Cardiac muscle cell (in vitro differentiated cells and primary cell): ENCODE data around the gene STON2. TPM values are rescaled to one million over a fixed set of nuclear protein-coding genes. Genes with fewer than 3 reads are reported as not detected.

Source experiments
- DNase-seq, 2 donors: peaks; one replicate each; pipeline versions ENCODE4 v3.0.0 to v3.0.0-alpha.2; 2010 to 2017; ENCODE audit warnings: low read depth in 1 of 2, low spot score in 1 of 2
- H3K27ac ChIP-seq: fragments of 200-600 bp; sonication (generic); 2 replicates; pipeline ENCODE4 v1.5.1; 2016
- H3K27me3 ChIP-seq: fragments of 200-600 bp; sonication (generic); 2 replicates; pipeline ENCODE4 v1.6.0; 2016; ENCODE audit warnings: control low read depth
- H3K36me3 ChIP-seq: fragments of 200-600 bp; sonication (generic); 2 replicates; pipeline ENCODE4 v1.5.1; 2016; ENCODE audit warnings: control low read depth
- H3K4me1 ChIP-seq: fragments of 200-600 bp; sonication (generic); 2 replicates; pipeline ENCODE4 v1.8.1; 2017; ENCODE audit warnings: low read depth, mild to moderate bottlenecking, mixed run types
- H3K4me3 ChIP-seq: fragments of 200-600 bp; sonication (generic); 2 replicates; pipeline ENCODE4 v1.5.1; 2016; ENCODE audit warnings: mild to moderate bottlenecking
- H3K9me3 ChIP-seq: fragments of 200-600 bp; sonication (generic); 2 replicates; pipeline ENCODE4 v1.5.1; 2017; ENCODE audit warnings: low read depth, mild to moderate bottlenecking, control low read depth
- polyA plus RNA-seq: library from polyadenylated mRNA; unstranded; fragments of >200 nt; fragmentation: Nextera tagmentation; extraction: Ambion mirVana; gene quantifications from 2 replicates; pipeline ENCODE4 v1.2.1, GENCODE V29; 2016
- total RNA-seq: library from RNA; depleted of rRNA; stranded (reverse); fragments of >200 nt; gene quantifications from 2 replicates; pipeline ENCODE4 v1.2.3, GENCODE V29; 2016
- TF ChIP-seq, protein P1 (sequence below): IDR thresholded peaks from 2 replicates; pipeline ENCODE4 v1.5.1; 2012; ENCODE audit warnings: low read depth, mild to moderate bottlenecking, low read length

STON2 gene
- total and polyA plus RNA-seq, 2 experiments from 2014 or later = 0.62 to 1.4 TPM

DNA sequence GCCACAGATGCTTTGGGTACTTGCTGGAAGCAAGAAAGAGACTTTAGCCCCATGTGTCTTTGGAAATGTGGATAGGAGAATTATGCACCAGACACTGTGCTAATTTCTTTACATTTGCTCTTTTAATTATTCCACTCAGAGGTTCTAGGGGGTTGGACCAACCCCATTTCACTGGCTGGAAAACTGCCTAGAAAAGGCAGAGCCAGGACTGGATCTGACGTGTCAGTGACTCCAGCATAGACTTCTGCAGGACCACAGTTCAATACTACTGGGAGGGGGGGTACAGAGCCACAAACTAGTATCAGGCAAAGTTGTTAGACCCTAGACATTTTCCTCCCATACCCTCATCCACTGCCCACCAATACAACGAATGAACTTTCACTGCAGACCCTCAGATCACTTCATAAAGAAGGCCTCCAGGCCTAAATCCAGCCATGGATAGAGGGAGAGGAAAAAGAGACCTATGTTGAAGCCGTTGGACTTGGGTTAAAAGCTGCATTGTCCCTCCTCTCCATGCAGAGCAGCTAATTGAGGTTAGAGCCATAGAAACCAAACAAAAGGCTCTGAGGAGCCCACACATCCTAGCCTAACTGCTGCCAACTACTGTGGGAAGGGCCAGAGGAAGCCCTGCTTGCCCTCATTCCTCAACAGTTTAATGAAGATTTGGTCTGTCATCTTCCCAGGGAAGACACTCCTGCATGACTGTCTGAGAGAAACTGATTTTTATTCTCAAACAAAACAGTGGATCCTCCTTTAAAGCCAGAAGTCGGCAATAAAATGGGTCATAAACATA is 68.7 kb downstream of the STON2 start:
- Histone ChIP-seq H3K9me3 (no peaks in the 10 kb centered on the region), H3K27ac (no peak overlapping the region), H3K4me1 (no peaks in the 10 kb centered on the region), H3K36me3 (no peaks in the 10 kb centered on the region), H3K27me3 (no peaks in the 10 kb centered on the region), H3K4me3 (no peak overlapping the region)
- DNase-seq = no peak
- TF ChIP-seq, protein P1, sequence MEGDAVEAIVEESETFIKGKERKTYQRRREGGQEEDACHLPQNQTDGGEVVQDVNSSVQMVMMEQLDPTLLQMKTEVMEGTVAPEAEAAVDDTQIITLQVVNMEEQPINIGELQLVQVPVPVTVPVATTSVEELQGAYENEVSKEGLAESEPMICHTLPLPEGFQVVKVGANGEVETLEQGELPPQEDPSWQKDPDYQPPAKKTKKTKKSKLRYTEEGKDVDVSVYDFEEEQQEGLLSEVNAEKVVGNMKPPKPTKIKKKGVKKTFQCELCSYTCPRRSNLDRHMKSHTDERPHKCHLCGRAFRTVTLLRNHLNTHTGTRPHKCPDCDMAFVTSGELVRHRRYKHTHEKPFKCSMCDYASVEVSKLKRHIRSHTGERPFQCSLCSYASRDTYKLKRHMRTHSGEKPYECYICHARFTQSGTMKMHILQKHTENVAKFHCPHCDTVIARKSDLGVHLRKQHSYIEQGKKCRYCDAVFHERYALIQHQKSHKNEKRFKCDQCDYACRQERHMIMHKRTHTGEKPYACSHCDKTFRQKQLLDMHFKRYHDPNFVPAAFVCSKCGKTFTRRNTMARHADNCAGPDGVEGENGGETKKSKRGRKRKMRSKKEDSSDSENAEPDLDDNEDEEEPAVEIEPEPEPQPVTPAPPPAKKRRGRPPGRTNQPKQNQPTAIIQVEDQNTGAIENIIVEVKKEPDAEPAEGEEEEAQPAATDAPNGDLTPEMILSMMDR = no peak

GRCh38 chr14:81330619-81331122 is 69.5 kb downstream of the STON2 start:
- H3K27ac ChIP-seq = no peak overlapping the region
- H3K9me3 ChIP-seq = no peaks in the 10 kb centered on the region
- H3K27me3 ChIP-seq = peaks cover 5% of the 10 kb centered on the region
- TF ChIP-seq, protein P1 = no peak
- H3K4me1 ChIP-seq = no peaks in the 10 kb centered on the region
- no peak for DNase-seq
- no peak overlapping the region for H3K4me3 ChIP-seq
- H3K36me3 ChIP-seq = no peaks in the 10 kb centered on the region

DNA sequence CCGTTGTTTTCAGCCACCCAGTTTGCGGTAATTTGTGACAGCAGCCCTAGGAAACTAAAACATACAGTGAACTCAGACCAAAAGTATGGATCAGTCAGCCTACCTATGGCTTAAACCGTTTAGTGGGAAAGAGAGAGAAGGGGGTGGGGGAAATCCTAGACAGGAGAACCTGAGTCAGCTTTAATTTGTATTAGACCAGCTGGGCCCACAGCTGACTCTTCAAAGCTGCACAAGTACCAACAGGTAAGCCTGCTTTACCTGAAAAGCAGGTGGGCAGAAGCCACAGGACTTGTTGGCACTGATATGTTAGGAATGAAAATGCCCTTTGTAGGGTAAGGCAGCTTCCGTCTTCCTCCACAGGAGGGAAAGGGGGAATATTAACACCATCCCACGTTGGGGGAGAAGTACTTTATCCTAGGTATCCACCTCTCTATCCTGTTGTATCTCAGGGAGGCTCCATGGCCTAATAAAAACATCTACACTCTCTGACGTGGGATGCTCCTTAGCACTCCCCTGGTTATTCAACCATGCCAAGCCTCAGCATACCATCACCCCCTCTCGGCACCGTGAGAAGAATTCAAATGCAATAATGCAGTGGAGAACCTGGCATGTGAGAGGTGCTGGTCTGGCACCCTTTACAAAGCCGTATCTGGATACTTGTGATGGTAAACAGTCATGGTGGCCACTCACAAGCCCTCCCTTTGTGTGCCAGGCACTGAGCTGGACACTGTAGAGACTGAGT is 70.3 kb downstream of the STON2 start:
- no peak overlapping the region for H3K27ac ChIP-seq
- H3K4me3 ChIP-seq = no peak overlapping the region
- H3K27me3 ChIP-seq = peaks cover 5% of the 10 kb centered on the region
- no peaks in the 10 kb centered on the region for H3K9me3 ChIP-seq
- no peak for DNase-seq
- no peaks in the 10 kb centered on the region for H3K4me1 ChIP-seq
- TF ChIP-seq, protein P1 = no peak
- no peaks in the 10 kb centered on the region for H3K36me3 ChIP-seq

- TF ChIP-seq, protein P1 = no peak
- H3K36me3 ChIP-seq = no peaks in the 10 kb centered on the region
- H3K9me3 ChIP-seq = no peaks in the 10 kb centered on the region
- no peaks in the 10 kb centered on the region for H3K4me1 ChIP-seq
- peaks cover 5% of the 10 kb centered on the region for H3K27me3 ChIP-seq
- no peak overlapping the region for H3K27ac ChIP-seq
- no peak for DNase-seq
- H3K4me3 ChIP-seq = no peak overlapping the region
Measured at GRCh38 chr14:81326451-81326850, 73.7 kb downstream of the STON2 start.

- TF ChIP-seq, protein P1 = no peak
- no peak overlapping the region for H3K27ac ChIP-seq
- H3K4me1 ChIP-seq = no peaks in the 10 kb centered on the region
- peak overlapping the region; percentile 15 for H3K4me3 ChIP-seq
- H3K36me3 ChIP-seq = no peaks in the 10 kb centered on the region
- peaks cover 5% of the 10 kb centered on the region for H3K27me3 ChIP-seq
- H3K9me3 ChIP-seq = no peaks in the 10 kb centered on the region
- DNase-seq = peak in 1 of 2 donors; percentile 57
Measured at GRCh38 chr14:81324011-81324410, 76.1 kb downstream of the STON2 start.
